A673 (cell line): ENCODE data around the gene DCAF16.

Experiments
- EZH2 ChIP-seq: fragments of 200-600 bp; sonication (generic); IDR thresholded peaks from 2 replicates; pipeline ENCODE4 v1.6.1; 2017; ENCODE audit warnings: borderline replicate concordance, low read depth, mild to moderate bottlenecking, mixed read lengths, antibody characterized with exemption, low read length; ENCODE audit not compliant: poor library complexity, severe bottlenecking
- TF ChIP-seq, protein P1 (sequence below): fragments of 300-800, 200-600 bp; sonication (generic); conservative IDR thresholded peaks from 2 replicates; pipeline ENCODE4 v1.5.1; 2017; ENCODE audit warnings: low read depth, mild to moderate bottlenecking, antibody characterized with exemption, low read length, moderate library complexity, mixed read lengths

DNA sequence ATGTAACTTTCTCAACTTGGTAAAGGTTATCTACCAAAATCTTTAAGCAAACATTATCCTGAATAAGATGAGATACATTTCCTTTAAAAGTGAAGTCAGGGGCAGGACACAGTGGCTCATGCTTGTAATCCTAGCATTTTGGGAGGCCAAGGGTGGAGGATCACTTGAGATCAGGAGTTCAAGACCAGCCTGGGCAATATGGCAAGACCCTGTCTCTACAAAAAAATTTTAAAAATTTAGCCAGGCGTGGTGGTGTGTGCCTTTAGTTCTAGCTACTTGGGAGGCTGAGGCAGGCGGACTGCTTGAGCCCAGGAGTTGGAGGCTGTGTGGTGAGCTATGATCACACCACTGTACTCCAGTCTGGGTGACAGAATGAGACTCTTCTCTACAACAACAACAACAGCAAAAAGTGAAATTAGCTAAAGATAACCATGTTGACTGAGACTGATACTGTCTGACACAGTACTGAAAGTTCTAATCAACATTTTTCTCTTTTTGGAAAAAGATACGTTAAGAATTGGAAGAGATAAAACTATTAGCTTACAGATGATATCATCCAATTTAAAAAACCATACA, 4.9 kb downstream of the DCAF16 start:
- TF ChIP-seq, protein P1, sequence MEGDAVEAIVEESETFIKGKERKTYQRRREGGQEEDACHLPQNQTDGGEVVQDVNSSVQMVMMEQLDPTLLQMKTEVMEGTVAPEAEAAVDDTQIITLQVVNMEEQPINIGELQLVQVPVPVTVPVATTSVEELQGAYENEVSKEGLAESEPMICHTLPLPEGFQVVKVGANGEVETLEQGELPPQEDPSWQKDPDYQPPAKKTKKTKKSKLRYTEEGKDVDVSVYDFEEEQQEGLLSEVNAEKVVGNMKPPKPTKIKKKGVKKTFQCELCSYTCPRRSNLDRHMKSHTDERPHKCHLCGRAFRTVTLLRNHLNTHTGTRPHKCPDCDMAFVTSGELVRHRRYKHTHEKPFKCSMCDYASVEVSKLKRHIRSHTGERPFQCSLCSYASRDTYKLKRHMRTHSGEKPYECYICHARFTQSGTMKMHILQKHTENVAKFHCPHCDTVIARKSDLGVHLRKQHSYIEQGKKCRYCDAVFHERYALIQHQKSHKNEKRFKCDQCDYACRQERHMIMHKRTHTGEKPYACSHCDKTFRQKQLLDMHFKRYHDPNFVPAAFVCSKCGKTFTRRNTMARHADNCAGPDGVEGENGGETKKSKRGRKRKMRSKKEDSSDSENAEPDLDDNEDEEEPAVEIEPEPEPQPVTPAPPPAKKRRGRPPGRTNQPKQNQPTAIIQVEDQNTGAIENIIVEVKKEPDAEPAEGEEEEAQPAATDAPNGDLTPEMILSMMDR: no peak
- TF ChIP-seq EZH2: no peak
